Activated CD4-positive, alpha-beta T cell treated with anti-CD3 and anti-CD28 coated beads for 4 hours (primary cell): ENCODE results near the gene RAPGEF5.

ENCODE experiments used
- DNase-seq, 2 donors: peaks; one replicate each; pipeline ENCODE4 v3.0.0-alpha.2; 2020

Gene RAPGEF5

GRCh38 chr7:22144950-22145349 is 212.0 kb downstream of the RAPGEF5 start:
- no peak for DNase-seq

DNA sequence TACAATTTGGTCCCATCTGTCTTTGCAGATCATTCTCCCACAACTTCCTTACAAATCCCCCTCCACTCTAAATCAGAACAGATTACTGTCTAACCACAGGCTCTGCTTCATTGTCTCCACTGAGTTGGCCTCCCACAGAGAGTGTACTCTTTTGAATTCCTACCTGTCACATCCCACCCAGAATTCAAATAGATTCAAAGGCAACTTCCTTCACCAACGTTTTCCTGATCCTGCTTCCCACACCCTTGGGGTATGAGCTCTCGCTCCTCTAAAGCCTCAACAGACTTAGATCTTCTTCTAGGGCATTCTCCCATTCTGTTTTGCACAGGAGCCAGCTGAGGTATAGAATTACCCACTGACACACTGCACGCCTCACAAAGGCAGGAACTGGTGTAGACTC is 213.5 kb downstream of the RAPGEF5 start:
- no peak for DNase-seq

- no peak for DNase-seq
Observed at GRCh38 chr7:22142572-22142971, 214.4 kb downstream of the RAPGEF5 start.

- no peak for DNase-seq
Observed at GRCh38 chr7:22141355-22141754, 215.6 kb downstream of the RAPGEF5 start.

GRCh38 chr7:22140578-22140977 is 216.4 kb downstream of the RAPGEF5 start:
- no peak for DNase-seq

DNA sequence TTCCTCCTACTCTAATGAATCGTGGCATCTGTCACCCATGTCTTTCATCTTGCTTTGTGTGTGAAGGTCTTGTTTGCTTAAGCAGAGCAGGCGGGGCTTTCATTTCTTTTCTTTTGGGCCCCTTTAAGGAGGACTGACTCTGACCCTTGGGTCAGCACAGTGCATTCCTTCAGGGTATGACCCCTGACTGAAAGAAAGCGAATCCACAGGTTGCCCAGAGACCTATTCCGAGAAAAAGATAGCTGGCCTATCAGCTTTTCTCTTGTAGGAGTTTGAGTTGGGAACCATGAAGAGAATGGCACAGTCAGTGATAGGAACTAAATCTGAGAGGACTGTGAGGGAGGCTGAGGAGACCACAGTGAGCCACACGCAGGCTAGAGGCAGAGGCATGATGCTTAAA is 218.1 kb downstream of the RAPGEF5 start:
- no peak for DNase-seq

- no peak for DNase-seq
Observed at GRCh38 chr7:22138106-22138505, 218.8 kb downstream of the RAPGEF5 start.

DNA sequence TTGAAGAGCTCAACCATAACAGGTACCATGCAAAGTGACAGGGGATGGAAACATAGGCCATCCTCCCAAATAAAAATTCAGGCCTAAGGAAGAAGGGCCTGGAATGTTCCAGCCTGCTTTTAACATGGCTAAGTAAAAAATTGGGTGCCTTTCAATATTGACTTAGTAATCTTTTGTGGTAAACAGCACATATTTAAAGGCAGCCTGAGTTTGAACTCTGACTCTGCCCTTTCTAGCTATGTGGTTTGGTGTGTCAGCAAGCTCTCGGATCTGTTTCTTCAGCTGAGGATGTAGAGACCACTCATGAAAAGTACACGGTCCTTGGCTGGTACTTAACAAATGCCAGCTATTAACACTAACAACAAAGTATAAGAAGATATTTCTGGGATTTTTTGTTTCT is 219.5 kb downstream of the RAPGEF5 start:
- DNase-seq: no peak

GRCh38 chr7:22137026-22137425 is 219.9 kb downstream of the RAPGEF5 start:
- no peak for DNase-seq

DNA sequence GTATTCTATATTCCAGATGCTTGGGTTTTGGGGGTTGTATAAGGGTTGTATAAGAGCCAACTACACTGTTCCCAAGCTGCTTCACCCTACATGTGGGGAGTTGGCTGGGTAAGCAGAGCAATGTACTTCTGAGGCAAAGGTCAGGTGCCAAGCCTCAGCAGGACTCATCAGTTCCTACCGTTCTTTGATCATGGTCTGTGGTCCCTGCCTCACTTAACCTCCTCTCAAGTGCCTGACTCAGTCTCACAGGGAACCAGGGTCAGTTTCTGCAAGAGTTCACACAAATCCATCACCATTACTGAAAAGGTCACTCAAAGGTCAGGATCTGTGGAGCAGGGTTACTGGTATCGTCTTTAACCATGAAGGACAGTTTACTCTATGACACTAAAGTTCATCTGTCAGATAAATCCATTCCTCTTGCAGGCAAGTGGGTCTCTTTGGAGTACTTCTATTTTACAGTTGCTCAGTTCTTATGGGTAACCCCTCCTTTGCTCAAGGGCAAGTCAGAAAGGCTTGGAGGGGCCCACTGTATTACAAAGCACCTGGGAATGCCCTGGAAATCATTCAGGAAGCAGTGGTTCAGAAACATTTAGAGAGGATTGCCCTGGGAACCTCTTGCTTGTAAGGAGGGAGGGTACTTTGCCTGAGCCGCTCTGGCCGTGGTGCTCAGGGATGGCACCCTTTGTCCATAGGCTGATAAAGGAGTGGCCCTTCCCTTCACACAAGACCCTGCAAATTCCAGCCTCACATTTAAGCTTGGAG is 227.0 kb downstream of the RAPGEF5 start:
- DNase-seq: no peak

DNA sequence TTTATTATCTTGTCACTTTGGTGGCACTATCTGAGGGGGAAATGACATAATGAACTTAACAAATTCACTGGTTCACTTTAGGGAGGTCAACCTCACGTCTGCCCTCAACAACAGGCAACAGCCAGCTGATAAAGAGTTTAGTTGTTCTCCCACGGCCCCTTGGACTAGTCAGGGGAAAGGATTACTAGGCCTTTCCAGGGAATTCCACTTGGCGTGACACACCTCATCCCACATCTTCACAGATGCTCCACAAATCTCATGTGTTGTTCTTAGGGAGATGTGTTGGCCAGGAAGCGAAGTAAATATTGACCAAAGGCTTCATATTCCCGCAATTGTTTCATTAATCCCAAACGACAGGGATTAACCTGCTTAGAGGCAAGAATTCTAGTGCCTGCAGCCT is 227.8 kb downstream of the RAPGEF5 start:
- no peak for DNase-seq

GRCh38 chr7:22128528-22128920 is 228.4 kb downstream of the RAPGEF5 start:
- no peak for DNase-seq

- no peak for DNase-seq
Observed at GRCh38 chr7:22127835-22128527, 229.0 kb downstream of the RAPGEF5 start.

DNA sequence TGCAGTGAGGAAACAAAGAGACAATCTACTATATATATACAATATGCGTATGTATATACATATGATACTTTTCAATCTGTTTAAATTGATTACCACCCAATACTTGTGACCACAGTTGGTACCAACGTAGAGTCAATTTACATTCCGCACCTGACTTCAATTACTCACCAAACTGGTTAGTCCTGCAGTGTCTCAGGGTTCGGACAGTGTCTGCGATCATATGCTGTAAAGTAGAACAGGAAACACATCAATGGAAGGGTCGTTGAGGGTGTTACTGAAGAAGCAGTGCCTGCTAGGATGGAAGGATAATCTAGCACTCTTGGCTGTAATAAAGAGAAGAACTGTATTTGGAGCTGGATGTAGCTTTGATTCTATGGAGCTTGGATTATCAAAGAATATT is 231.5 kb downstream of the RAPGEF5 start:
- no peak for DNase-seq

DNA sequence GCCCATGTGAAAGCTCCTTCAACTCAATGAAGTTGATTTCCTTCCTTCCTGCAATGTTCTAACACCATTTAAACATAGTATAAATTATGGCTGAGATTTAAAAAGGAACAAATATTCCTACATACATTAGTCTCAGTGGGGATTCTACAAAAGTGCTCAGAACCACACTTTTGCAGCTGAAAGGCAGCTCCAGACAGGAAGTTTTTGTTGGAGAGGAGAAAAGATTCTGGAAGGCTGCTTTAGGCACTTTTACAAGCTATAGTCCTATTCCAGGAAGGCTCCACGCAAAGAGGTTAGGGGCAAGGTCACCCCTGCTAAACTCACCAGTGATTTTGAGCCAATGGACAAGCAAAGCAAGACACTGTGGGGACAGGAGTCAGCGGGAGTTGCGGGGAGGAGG is 232.0 kb downstream of the RAPGEF5 start:
- DNase-seq: no peak

DNA sequence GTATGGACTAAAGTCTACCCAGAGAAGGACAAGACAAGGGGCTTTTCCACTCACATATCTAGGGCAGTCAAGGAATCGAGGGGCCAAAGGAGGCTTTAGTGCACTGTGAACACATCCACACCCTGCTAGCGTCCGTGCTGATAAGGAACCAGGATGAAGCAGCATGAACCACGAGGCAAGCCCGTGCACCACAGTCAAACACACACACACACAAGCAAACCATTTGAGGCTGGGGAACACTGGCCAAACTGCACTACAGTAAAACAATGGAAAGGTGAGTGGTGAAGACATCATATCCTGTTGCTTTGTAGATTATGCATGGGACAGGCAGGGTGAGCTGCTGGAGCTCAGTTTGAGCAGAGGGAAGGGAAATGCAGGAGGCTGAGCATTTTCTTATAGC is 233.8 kb downstream of the RAPGEF5 start:
- no peak for DNase-seq

GRCh38 chr7:22121702-22122474 is 235.1 kb downstream of the RAPGEF5 start:
- DNase-seq: no peak

GRCh38 chr7:22120391-22121053 is 236.4 kb downstream of the RAPGEF5 start:
- no peak for DNase-seq

DNA sequence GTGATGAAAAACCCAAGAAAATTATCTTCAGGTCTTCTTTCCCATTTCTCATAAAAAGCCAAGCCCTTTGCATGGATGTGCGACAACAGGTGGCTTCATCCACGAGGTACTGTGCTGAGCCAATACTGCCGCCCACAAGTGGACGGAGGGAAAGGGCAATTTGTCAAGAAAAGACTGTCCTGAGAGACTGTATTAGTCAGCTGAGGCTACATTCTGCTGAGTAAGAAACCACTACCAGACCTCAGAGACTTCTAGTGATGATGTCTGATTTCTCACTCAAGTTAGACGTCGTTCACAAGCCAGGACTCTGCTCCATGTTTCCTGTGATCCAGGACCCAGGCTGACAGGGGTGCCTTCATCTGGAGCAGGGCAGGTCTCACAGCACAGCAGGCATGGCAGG is 239.7 kb downstream of the RAPGEF5 start:
- DNase-seq: no peak

- no peak for DNase-seq
Observed at GRCh38 chr7:22116451-22117030, 240.4 kb downstream of the RAPGEF5 start.

- DNase-seq: no peak
Observed at GRCh38 chr7:22115689-22116088, 241.3 kb downstream of the RAPGEF5 start.

DNA sequence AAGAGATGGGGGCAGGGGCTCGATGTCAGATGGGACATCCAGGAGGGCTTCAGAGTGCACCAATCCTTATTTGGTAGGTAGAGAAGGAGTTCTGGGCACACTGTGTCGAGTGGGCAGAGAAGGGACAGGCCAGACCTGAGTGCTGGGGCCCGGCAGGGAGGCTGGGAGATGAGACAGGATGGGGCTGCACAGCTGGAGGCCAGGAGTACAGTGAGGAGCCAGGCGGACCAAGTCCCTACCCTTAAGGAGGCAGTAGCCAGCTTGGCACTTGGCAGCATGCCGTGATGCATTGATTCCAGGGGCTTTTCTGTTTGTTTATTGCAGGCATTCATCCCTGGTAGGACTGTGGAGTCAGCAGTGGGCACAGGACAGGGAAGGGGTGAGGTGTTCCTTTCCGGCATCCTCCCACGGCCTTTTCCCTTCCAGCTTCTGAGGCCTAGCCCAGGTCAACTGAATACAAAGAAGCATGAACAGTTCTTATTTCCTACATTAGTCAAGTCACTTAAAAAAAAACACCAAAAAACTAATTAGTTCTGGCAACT is 242.4 kb downstream of the RAPGEF5 start:
- DNase-seq: no peak

DNA sequence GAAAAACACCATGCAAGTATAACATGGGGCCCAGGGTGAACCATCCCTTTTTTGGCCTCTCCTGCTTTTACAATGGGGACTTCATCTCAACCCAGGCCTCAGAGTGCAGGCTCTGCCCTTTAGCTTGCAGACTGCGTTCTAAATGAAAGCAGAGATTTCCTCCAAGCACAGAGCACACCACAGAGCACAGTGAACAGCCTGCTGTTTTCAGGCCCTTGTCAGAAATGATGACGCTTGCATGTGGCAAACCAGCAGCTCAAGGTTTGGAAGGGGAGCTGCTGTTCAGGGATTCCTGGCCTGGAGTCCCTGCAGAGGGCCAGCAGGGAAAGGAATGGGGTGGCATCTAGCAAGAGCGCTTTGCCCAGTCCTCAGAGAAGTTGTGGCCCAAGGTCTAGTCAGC is 243.9 kb downstream of the RAPGEF5 start:
- DNase-seq: no peak
